Measurements from ENCODE around the gene PRPF40A.

- TF ChIP-seq CTCF (optimal IDR thresholded peaks at IDR 0.05 in 1 of 3, IDR thresholded peaks at IDR 0.05 in 1 of 3, conservative IDR thresholded peaks at IDR 0.05 in 1 of 3; ENCODE audit: extremely low read depth in 1 of 3, insufficient read depth in 2 of 3, low read length in 3 of 3): no peak
- no peak for TF ChIP-seq EZH2 (IDR thresholded peaks at IDR 0.05; ENCODE audit: low read length)
Measured at GRCh38 chr2:152638056-152638455, 79.2 kb downstream of the PRPF40A start.

All from keratinocyte (primary cell).